Astrocyte of the hippocampus (primary cell): Measurements from ENCODE around the gene KCNH4.
A peak's percentile ranks its signal among the peaks of the same experiment; 100 is the strongest.
"Not testable (repeated sequence)": the region's sequence is repeated elsewhere in the genome, so short reads cannot be mapped to it uniquely, and the experiment has no call there.

ENCODE experiments used
- DNase-seq: peaks from one replicate; pipeline ENCODE4 v3.0.0; 2011; ENCODE audit warnings: low read depth, low spot score

The KCNH4 gene

GRCh38 chr17:42178817-42179216, 2.1 kb downstream of the KCNH4 start:
- no peak for DNase-seq

- DNase-seq, result no peak
These were observed 3.3 kb downstream of the KCNH4 start for GRCh38 chr17:42177684-42178083.

- no peak for DNase-seq
These were observed 6.7 kb downstream of the KCNH4 start for GRCh38 chr17:42174126-42174783.

GRCh38 chr17:42171831-42172230, 9.1 kb downstream of the KCNH4 start:
- no peak for DNase-seq

GRCh38 chr17:42169351-42169750, 11.6 kb downstream of the KCNH4 start:
- DNase-seq, result no peak

- DNase-seq, result no peak
These were observed 13.1 kb downstream of the KCNH4 start for GRCh38 chr17:42167807-42168206.

GRCh38 chr17:42166196-42166763, 14.7 kb downstream of the KCNH4 start:
- no peak for DNase-seq

- no peak for DNase-seq
These were observed 15.2 kb downstream of the KCNH4 start for GRCh38 chr17:42165751-42166150.

GRCh38 chr17:42163696-42164407, 17.1 kb downstream of the KCNH4 start:
- DNase-seq, result no peak

- no peak for DNase-seq
These were observed 17.8 kb downstream of the KCNH4 start for GRCh38 chr17:42163113-42163512.

GRCh38 chr17:42160531-42160910, 20.4 kb downstream of the KCNH4 start:
- DNase-seq, result no peak

- no peak for DNase-seq
These were observed 21.0 kb downstream of the KCNH4 start for GRCh38 chr17:42159796-42160530.

- no peak for DNase-seq
These were observed 25.3 kb downstream of the KCNH4 start for GRCh38 chr17:42155614-42156045.

- peak; percentile 37 for DNase-seq
These were observed 26.8 kb downstream of the KCNH4 start for GRCh38 chr17:42153919-42154742.

- no peak for DNase-seq
These were observed 33.9 kb downstream of the KCNH4 start for GRCh38 chr17:42146911-42147607.

- not testable (repeated sequence) for DNase-seq
These were observed 37.8 kb downstream of the KCNH4 start for GRCh38 chr17:42143138-42143537.

GRCh38 chr17:42142371-42142896, 38.5 kb downstream of the KCNH4 start:
- peak; percentile 75 for DNase-seq

- DNase-seq, result no peak
These were observed 39.6 kb downstream of the KCNH4 start for GRCh38 chr17:42141382-42141781.

GRCh38 chr17:42140690-42141089, 40.3 kb downstream of the KCNH4 start:
- not testable (repeated sequence) for DNase-seq

- DNase-seq, result no peak
These were observed 42.0 kb downstream of the KCNH4 start for GRCh38 chr17:42138749-42139492.
